HG03460 (cell line): ENCODE results near the gene ORAI2.

Experiments used
- ATAC-seq: cut with Tn5 transposase; IDR thresholded peaks from one replicate; pipeline ENCODE4 v1.9.1; 2021; ENCODE audit not compliant: unreplicated experiment

ORAI2 gene

GRCh38 chr7:102413611-102414010 is 19.8 kb upstream of the ORAI2 start:
- ATAC-seq, result no peak

GRCh38 chr7:102415685-102416225 is 17.6 kb upstream of the ORAI2 start:
- peak; percentile 51 for ATAC-seq

GRCh38 chr7:102416406-102416805 is 17.0 kb upstream of the ORAI2 start:
- ATAC-seq, result no peak

GRCh38 chr7:102417105-102417504 is 16.3 kb upstream of the ORAI2 start:
- ATAC-seq, result no peak

- ATAC-seq, result no peak
Observed at GRCh38 chr7:102418592-102418991, 14.8 kb upstream of the ORAI2 start.

- ATAC-seq, result no peak
Observed at GRCh38 chr7:102421706-102422240, 11.6 kb upstream of the ORAI2 start.

GRCh38 chr7:102424129-102424551 is 9.2 kb upstream of the ORAI2 start:
- ATAC-seq, result no peak

GRCh38 chr7:102424787-102425218 is 8.6 kb upstream of the ORAI2 start:
- ATAC-seq, result no peak

- ATAC-seq, result peak; percentile 66
Observed at GRCh38 chr7:102425639-102426267, 7.6 kb upstream of the ORAI2 start.

GRCh38 chr7:102426268-102427018 is 6.9 kb upstream of the ORAI2 start:
- ATAC-seq, result peak; percentile 55

GRCh38 chr7:102427019-102427405 is 6.4 kb upstream of the ORAI2 start:
- ATAC-seq, result no peak

- no peak for ATAC-seq
Observed at GRCh38 chr7:102429141-102429899, 4.1 kb upstream of the ORAI2 start.

- ATAC-seq, result no peak
Observed at GRCh38 chr7:102431617-102432298, 1.6 kb upstream of the ORAI2 start.

GRCh38 chr7:102432442-102433218 is 745 bp upstream of the ORAI2 start:
- ATAC-seq, result peak; percentile 28

GRCh38 chr7:102434039-102434486 is 688 bp downstream of the ORAI2 start:
- peak; percentile 24 for ATAC-seq

- ATAC-seq, result no peak
Observed at GRCh38 chr7:102436118-102436517, 2.7 kb downstream of the ORAI2 start.

- ATAC-seq, result no peak
Observed at GRCh38 chr7:102439963-102440795, 6.8 kb downstream of the ORAI2 start.

GRCh38 chr7:102444961-102445673 is 11.7 kb downstream of the ORAI2 start:
- ATAC-seq, result peak; percentile 41
